ENCODE data around the gene RALGDS. TPM values are rescaled to one million over a fixed set of nuclear protein-coding genes. Genes with fewer than 3 reads are reported as not detected.

RALGDS gene
- total and polyA plus RNA-seq, 9 of the 15 experiments (the other 6 are each of a cell fraction or from before 2014, with no cell fraction given): 0.75 to 43.3 (median 27.1) TPM

- TF ChIP-seq PPARD (CRISPR knock-in tag; IDR thresholded peaks at IDR 0.05) (no peak), SMARCB1 (IDR thresholded peaks at IDR 0.05; ENCODE audit: insufficient read length, low read depth) (no peak), RBM15 (IDR thresholded peaks at IDR 0.05; ENCODE audit: insufficient read depth, low read length) (no peak), ZZZ3 (IDR thresholded peaks at IDR 0.05) (no peak), HNRNPH1 (optimal IDR thresholded peaks at IDR 0.05; ENCODE audit: low read depth, low read length) (no peak), MBD1 (CRISPR knock-in tag; IDR thresholded peaks at IDR 0.05) (no peak), ID3 (CRISPR knock-in tag; IDR thresholded peaks at IDR 0.05) (no peak), ID3 (tag; IDR thresholded peaks at IDR 0.05) (no peak), SMARCA5 (IDR thresholded peaks at IDR 0.05) (peak; percentile 49; the same call in 1 of the 2 replicates), OTX1 (CRISPR knock-in tag; IDR thresholded peaks at IDR 0.05) (no peak), TBP (optimal IDR thresholded peaks at IDR 0.05; ENCODE audit: low read depth, low read length) (no peak), FOS (IDR thresholded peaks at IDR 0.05; ENCODE audit: extremely low read depth, insufficient read length) (no peak), IRF1 (CRISPR knock-in tag; IDR thresholded peaks at IDR 0.05; ENCODE audit: borderline replicate concordance) (no peak), ZNF324 (CRISPR knock-in tag; IDR thresholded peaks at IDR 0.05) (no peak), SP1 (CRISPR knock-in tag; IDR thresholded peaks at IDR 0.05) (no peak), TSC22D4 (tag; IDR thresholded peaks at IDR 0.05) (no peak), TCF7L2 (IDR thresholded peaks at IDR 0.05; ENCODE audit: low read depth, low read length) (no peak), ZNF395 (CRISPR knock-in tag; IDR thresholded peaks at IDR 0.05) (no peak)
Observed at GRCh38 chr9:133160742-133161546, 39.9 kb upstream of the RALGDS start (continued).
